H9 (cell line): ENCODE data around the gene TMEM192. TPM values are rescaled to one million over a fixed set of nuclear protein-coding genes. Genes with fewer than 3 reads are reported as not detected.

Experiments used
- DNase-seq: peaks from one replicate; pipeline ENCODE4 v3.0.0-alpha.2; 2017
- H2AFZ ChIP-seq: one replicate; pipeline ENCODE4 v1.6.1; 2013; ENCODE audit warnings: mild to moderate bottlenecking, low read length, control low read depth, moderate library complexity
- H2AK5ac ChIP-seq: 2 replicates; pipeline ENCODE4 v1.6.1; 2013; ENCODE audit warnings: low read length, control low read depth, mixed read lengths; ENCODE audit not compliant: insufficient read length
- H2BK120ac ChIP-seq: one replicate; pipeline ENCODE4 v1.6.1; 2013; ENCODE audit warnings: low read depth, mild to moderate bottlenecking, low read length, control low read depth, inconsistent platforms; ENCODE audit not compliant: poor library complexity, severe bottlenecking
- H2BK12ac ChIP-seq: 2 replicates; pipeline ENCODE4 v1.6.1; 2013; ENCODE audit warnings: low read length, control low read depth, mixed read lengths, low read depth; ENCODE audit not compliant: insufficient read length
- H2BK15ac ChIP-seq: 2 replicates; pipeline ENCODE4 v1.6.1; 2013; ENCODE audit warnings: low read depth, low read length, control low read depth
- H2BK20ac ChIP-seq: one replicate; pipeline ENCODE4 v1.6.1; 2013; ENCODE audit warnings: low read depth, mild to moderate bottlenecking, low read length, control low read depth, inconsistent platforms; ENCODE audit not compliant: poor library complexity, severe bottlenecking
- H2BK5ac ChIP-seq: 2 replicates; pipeline ENCODE4 v1.6.1; 2013; ENCODE audit warnings: low read length, control low read depth, mixed read lengths; ENCODE audit not compliant: insufficient read length
- H3K14ac ChIP-seq: 2 replicates; pipeline ENCODE4 v1.6.1; 2013; ENCODE audit warnings: low read length, control low read depth; ENCODE audit not compliant: insufficient read depth
- H3K18ac ChIP-seq: 2 replicates; pipeline ENCODE4 v1.6.1; 2013; ENCODE audit warnings: low read depth, mild to moderate bottlenecking, mixed read lengths, low read length, control low read depth; ENCODE audit not compliant: insufficient read length
- H3K23ac ChIP-seq: 2 replicates; pipeline ENCODE4 v1.6.1; 2013; ENCODE audit warnings: low read length, control low read depth, mixed read lengths, low read depth; ENCODE audit not compliant: insufficient read length
- H3K23me2 ChIP-seq: 2 replicates; pipeline ENCODE4 v1.6.1; 2013; ENCODE audit warnings: low read depth, mild to moderate bottlenecking, mixed read lengths, low read length, control low read depth; ENCODE audit not compliant: insufficient read length, poor library complexity, severe bottlenecking
- H3K27ac ChIP-seq: 2 replicates; pipeline ENCODE4 v1.5.1; 2013; ENCODE audit warnings: low read length, control low read depth, mixed read lengths, low read depth; ENCODE audit not compliant: insufficient read length
- H3K27me3 ChIP-seq: 2 replicates; pipeline ENCODE4 v1.6.1; 2013; ENCODE audit warnings: low read length, control low read depth, inconsistent platforms; ENCODE audit not compliant: insufficient read depth
- H3K4ac ChIP-seq: 2 replicates; pipeline ENCODE4 v1.6.1; 2013; ENCODE audit warnings: low read depth, mild to moderate bottlenecking, control low read depth, inconsistent platforms, low read length, moderate library complexity
- H3K4me1 ChIP-seq: 2 replicates; pipeline ENCODE4 v1.6.1; 2013; ENCODE audit warnings: low read length, control low read depth, inconsistent platforms; ENCODE audit not compliant: insufficient read depth
- H3K4me2 ChIP-seq: 2 replicates; pipeline ENCODE4 v1.6.1; 2013; ENCODE audit warnings: low read length, control low read depth, mixed read lengths; ENCODE audit not compliant: insufficient read length, insufficient read depth
- H3K56ac ChIP-seq: 2 replicates; pipeline ENCODE4 v1.6.1; 2013; ENCODE audit warnings: low read depth, mild to moderate bottlenecking, mixed read lengths, low read length, control low read depth; ENCODE audit not compliant: insufficient read length
- H3K79me1 ChIP-seq: 2 replicates; pipeline ENCODE4 v1.6.1; 2013; ENCODE audit warnings: low read depth, mild to moderate bottlenecking, moderate library complexity, low read length, control low read depth, inconsistent platforms; ENCODE audit not compliant: insufficient read depth, poor library complexity, severe bottlenecking
- H3K79me2 ChIP-seq: 2 replicates; pipeline ENCODE4 v1.6.1; 2013; ENCODE audit warnings: low read length, control low read depth, inconsistent platforms; ENCODE audit not compliant: insufficient read depth
- H3K9ac ChIP-seq: 2 replicates; pipeline ENCODE4 v1.6.1; 2013; ENCODE audit warnings: low read length, control low read depth, mixed read lengths; ENCODE audit not compliant: insufficient read length; ENCODE audit errors: extremely low read depth
- H3K9me3 ChIP-seq: one replicate; pipeline ENCODE4 v1.6.1; 2013; ENCODE audit warnings: low read depth, low read length, inconsistent platforms; ENCODE audit not compliant: control insufficient read depth
- H3T11ph ChIP-seq: one replicate; pipeline ENCODE4 v1.6.1; 2013; ENCODE audit warnings: mild to moderate bottlenecking, low read length, control low read depth, inconsistent platforms
- H4K20me1 ChIP-seq: one replicate; pipeline ENCODE4 v1.6.1; 2013; ENCODE audit not compliant: control insufficient read depth, insufficient read length, insufficient read depth
- H4K5ac ChIP-seq: 2 replicates; pipeline ENCODE4 v1.6.1; 2013; ENCODE audit warnings: low read depth, mild to moderate bottlenecking, mixed read lengths, low read length, control low read depth; ENCODE audit not compliant: insufficient read length
- H4K8ac ChIP-seq: replicated peaks from 2 replicates; pipeline ENCODE4 v1.6.1; 2013; ENCODE audit warnings: low read length, control low read depth, mixed read lengths, low read depth; ENCODE audit not compliant: insufficient read length
- H4K91ac ChIP-seq: 2 replicates; pipeline ENCODE4 v1.6.1; 2013; ENCODE audit warnings: low read depth, mild to moderate bottlenecking, moderate library complexity, mixed read lengths, low read length, control low read depth; ENCODE audit not compliant: insufficient read length
- H3K27ac Mint-ChIP-seq, 3 experiments: 2 replicates in 2 of 3; 3 replicates in 1 of 3; pipeline ENCODE4 v1.8.0; 2020 to 2021; ENCODE audit warnings: mixed read lengths in 3 of 3, mild to moderate bottlenecking in 1 of 3, moderate library complexity in 1 of 3
- H3K27me3 Mint-ChIP-seq: 2 replicates; pipeline ENCODE4 v1.8.0; 2021; ENCODE audit warnings: low read depth, mild to moderate bottlenecking, moderate library complexity, mixed read lengths
- H3K36me3 Mint-ChIP-seq, 3 experiments: 2 replicates in 2 of 3; 3 replicates in 1 of 3; pipeline ENCODE4 v1.8.0; 2020 to 2021; ENCODE audit warnings: low read depth in 3 of 3, mixed read lengths in 3 of 3; ENCODE audit not compliant: insufficient read depth in 1 of 3
- H3K4me1 Mint-ChIP-seq, 2 experiments: 2 replicates each; pipeline ENCODE4 v1.8.0; 2020; ENCODE audit warnings: mixed read lengths in 2 of 2
- H3K4me3 Mint-ChIP-seq, 2 experiments: 2 replicates in 1 of 2; 3 replicates in 1 of 2; pipeline ENCODE4 v1.8.0; 2020 to 2021; ENCODE audit warnings: mild to moderate bottlenecking in 2 of 2, mixed read lengths in 2 of 2, moderate library complexity in 1 of 2
- H3K9me3 Mint-ChIP-seq, 2 experiments: 2 replicates in 1 of 2; 3 replicates in 1 of 2; pipeline ENCODE4 v1.8.0; 2020; ENCODE audit warnings: mild to moderate bottlenecking in 2 of 2, mixed read lengths in 2 of 2, moderate library complexity in 1 of 2
- total RNA-seq: library from RNA; stranded (reverse); gene quantifications from 2 replicates; pipeline ENCODE4 v1.2.1, GENCODE V29; 2021
- TF ChIP-seq, protein P1 (sequence below): fragments of 200-600 bp; sonication (generic); conservative IDR thresholded peaks from 3 replicates; pipeline ENCODE4 v1.8.0; 2021; ENCODE audit warnings: antibody characterized with exemption, mild to moderate bottlenecking

TMEM192 gene
- total RNA-seq, 1 experiment from 2014 or later: 8.3 TPM

DNA sequence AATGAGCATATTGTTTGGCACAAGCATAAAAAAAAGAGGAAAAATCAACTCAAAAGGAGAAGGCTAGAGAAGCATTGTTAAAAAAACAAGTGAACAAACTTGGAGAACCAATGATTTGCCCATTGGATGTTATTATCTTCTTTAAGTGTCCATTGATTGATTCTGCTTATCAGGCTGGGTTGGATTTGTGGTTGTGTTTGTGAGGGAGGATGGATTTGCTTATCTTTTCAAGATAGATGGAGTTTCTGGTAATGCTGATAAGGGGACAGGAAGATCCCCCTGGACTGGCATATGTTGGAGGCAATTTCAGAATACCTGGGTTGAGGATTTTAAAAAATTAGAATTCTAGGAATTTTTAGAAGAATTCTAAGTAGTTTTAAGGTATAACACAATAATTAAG, 41.8 kb upstream of the TMEM192 start:
- Mint-ChIP-seq H3K27ac (no peak overlapping the region), H3K36me3 (peaks cover 0 to 13% (median 0%) of the 10 kb centered on the region in 3 experiments; a peak in 2 of 7 replicates), H3K27me3 (no peaks in the 10 kb centered on the region; the same call in 1 of the 2 replicates), H3K9me3 (peaks cover 9 to 13% of the 10 kb centered on the region in 2 experiments; a peak in 4 of 5 replicates), H3K4me3 (no peak overlapping the region), H3K4me1 (no peaks in the 10 kb centered on the region)
- Histone ChIP-seq H2BK20ac (no peak overlapping the region), H2BK12ac (no peak overlapping the region), H3K9me3 (no peaks in the 10 kb centered on the region), H3K23ac (no peak overlapping the region), H3K79me2 (no peaks in the 10 kb centered on the region), H2BK15ac (no peak overlapping the region), H3K14ac (no peak overlapping the region), H4K91ac (no peak overlapping the region), H4K5ac (no peak overlapping the region), H2AK5ac (no peak overlapping the region), H3K4me2 (no peak overlapping the region), H3K23me2 (no peaks in the 10 kb centered on the region), H3T11ph (no peak overlapping the region), H3K56ac (no peak overlapping the region), H3K27ac (no peak overlapping the region), H4K8ac (no peak overlapping the region), H2BK120ac (no peak overlapping the region), H3K27me3 (no peaks in the 10 kb centered on the region), H3K79me1 (no peaks in the 10 kb centered on the region), H3K4me1 (no peaks in the 10 kb centered on the region), H2BK5ac (no peak overlapping the region), H2AFZ (no peak overlapping the region), H3K4ac (no peak overlapping the region), H4K20me1 (no peaks in the 10 kb centered on the region), H3K9ac (no peak overlapping the region), H3K18ac (no peak overlapping the region)
- DNase-seq: no peak
- TF ChIP-seq, protein P1, sequence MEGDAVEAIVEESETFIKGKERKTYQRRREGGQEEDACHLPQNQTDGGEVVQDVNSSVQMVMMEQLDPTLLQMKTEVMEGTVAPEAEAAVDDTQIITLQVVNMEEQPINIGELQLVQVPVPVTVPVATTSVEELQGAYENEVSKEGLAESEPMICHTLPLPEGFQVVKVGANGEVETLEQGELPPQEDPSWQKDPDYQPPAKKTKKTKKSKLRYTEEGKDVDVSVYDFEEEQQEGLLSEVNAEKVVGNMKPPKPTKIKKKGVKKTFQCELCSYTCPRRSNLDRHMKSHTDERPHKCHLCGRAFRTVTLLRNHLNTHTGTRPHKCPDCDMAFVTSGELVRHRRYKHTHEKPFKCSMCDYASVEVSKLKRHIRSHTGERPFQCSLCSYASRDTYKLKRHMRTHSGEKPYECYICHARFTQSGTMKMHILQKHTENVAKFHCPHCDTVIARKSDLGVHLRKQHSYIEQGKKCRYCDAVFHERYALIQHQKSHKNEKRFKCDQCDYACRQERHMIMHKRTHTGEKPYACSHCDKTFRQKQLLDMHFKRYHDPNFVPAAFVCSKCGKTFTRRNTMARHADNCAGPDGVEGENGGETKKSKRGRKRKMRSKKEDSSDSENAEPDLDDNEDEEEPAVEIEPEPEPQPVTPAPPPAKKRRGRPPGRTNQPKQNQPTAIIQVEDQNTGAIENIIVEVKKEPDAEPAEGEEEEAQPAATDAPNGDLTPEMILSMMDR: no peak
